PFSK-1 (cell line): ENCODE measurements around the gene SERINC5.

ENCODE experiments used
- FOXP2 ChIP-seq: optimal IDR thresholded peaks from 2 replicates; pipeline ENCODE3; 2011; ENCODE audit warnings: borderline replicate concordance, control low read depth, inconsistent platforms; ENCODE audit not compliant: insufficient read depth; ENCODE audit errors: extremely low read length, extremely low read depth
- POLR2AphosphoS5 ChIP-seq: IDR thresholded peaks from 2 replicates; pipeline ENCODE4 v1.6.1; 2012; ENCODE audit warnings: low read depth, mild to moderate bottlenecking, control low read depth, low read length, moderate library complexity
- REST ChIP-seq, 2 experiments: IDR thresholded peaks; 2 replicates each; pipeline versions ENCODE4 v1.6.1 to v1.8.0; 2011 to 2012; ENCODE audit warnings: low read depth in 2 of 2, low read length in 2 of 2, control low read depth in 1 of 2, inconsistent platforms in 1 of 2, mild to moderate bottlenecking in 1 of 2, moderate library complexity in 1 of 2; ENCODE audit not compliant: insufficient read depth in 1 of 2
- SIN3A ChIP-seq: IDR thresholded peaks from 2 replicates; pipeline ENCODE4 v1.6.1; 2012; ENCODE audit warnings: mild to moderate bottlenecking, low read length, moderate library complexity, borderline replicate concordance; ENCODE audit not compliant: insufficient read depth
- TAF1 ChIP-seq: IDR thresholded peaks from 2 replicates; pipeline ENCODE4 v1.6.1; 2012; ENCODE audit warnings: low read length, control low read depth, borderline replicate concordance; ENCODE audit not compliant: insufficient read depth

Gene SERINC5

GRCh38 chr5:80192507-80193241 is 63.2 kb downstream of the SERINC5 start:
- TF ChIP-seq TAF1: no peak
- TF ChIP-seq REST (IDR thresholded peaks at IDR 0.05; ENCODE audit: insufficient read depth in 1 of 2, low read depth in 2 of 2, low read length in 2 of 2): no peak
- TF ChIP-seq SIN3A: no peak
- TF ChIP-seq POLR2AphosphoS5: no peak
- no peak for TF ChIP-seq FOXP2

- TF ChIP-seq FOXP2 (no peak), REST (IDR thresholded peaks at IDR 0.05; ENCODE audit: insufficient read depth in 1 of 2, low read depth in 2 of 2, low read length in 2 of 2) (no peak), POLR2AphosphoS5 (no peak)
These were observed 63.9 kb downstream of the SERINC5 start for GRCh38 chr5:80191991-80192398.

- TF ChIP-seq TAF1: no peak
- no peak for TF ChIP-seq FOXP2
- no peak for TF ChIP-seq REST (IDR thresholded peaks at IDR 0.05; ENCODE audit: insufficient read depth in 1 of 2, low read depth in 2 of 2, low read length in 2 of 2)
- no peak for TF ChIP-seq POLR2AphosphoS5
- no peak for TF ChIP-seq SIN3A
These were observed 64.5 kb downstream of the SERINC5 start for GRCh38 chr5:80191397-80191796.

- TF ChIP-seq TAF1: no peak
- no peak for TF ChIP-seq REST (IDR thresholded peaks at IDR 0.05; ENCODE audit: insufficient read depth in 1 of 2, low read depth in 2 of 2, low read length in 2 of 2)
- TF ChIP-seq SIN3A: no peak
- no peak for TF ChIP-seq FOXP2
- TF ChIP-seq POLR2AphosphoS5: no peak
These were observed 64.9 kb downstream of the SERINC5 start for GRCh38 chr5:80190960-80191359.

- TF ChIP-seq SIN3A (no peak), TAF1 (no peak), POLR2AphosphoS5 (no peak), FOXP2 (no peak)
These were observed 66.1 kb downstream of the SERINC5 start for GRCh38 chr5:80189701-80190100.
